SU-DHL-6 (cell line): ENCODE results near the gene CCDC157.

Experiments used
- H2AFZ ChIP-seq: fragments of 200-600 bp; sonication (generic); 2 replicates; pipeline ENCODE4 v1.6.1; 2014; ENCODE audit warnings: low read depth, mild to moderate bottlenecking, moderate library complexity, mixed read lengths, antibody characterized with exemption, low read length; ENCODE audit not compliant: severe bottlenecking
- H3F3A ChIP-seq: fragments of 200-600 bp; shearing (Covaris generic); 2 replicates; pipeline ENCODE4 v1.6.0; 2016; ENCODE audit warnings: antibody characterized with exemption, mild to moderate bottlenecking; ENCODE audit not compliant: insufficient read depth
- H3K27ac ChIP-seq: fragments of 200-600 bp; sonication (generic); 2 replicates; pipeline ENCODE4 v1.5.1; 2016; ENCODE audit warnings: low read depth, mild to moderate bottlenecking, low read length, moderate library complexity, mixed read lengths
- H3K27me3 ChIP-seq: fragments of 200-600 bp; sonication (generic), shearing (Covaris generic); 2 replicates; pipeline ENCODE4 v1.6.0; 2014; ENCODE audit warnings: mild to moderate bottlenecking, low read length
- H3K36me3 ChIP-seq: fragments of 200-600 bp; sonication (generic); 2 replicates; pipeline ENCODE4 v1.6.1; 2014; ENCODE audit warnings: mild to moderate bottlenecking, low read length, mixed read lengths
- H3K4me2 ChIP-seq: fragments of 300-600, 200-600 bp; shearing (Covaris generic), sonication (generic); 2 replicates; pipeline ENCODE4 v1.6.0; 2014; ENCODE audit warnings: low read length, low read depth, mild to moderate bottlenecking; ENCODE audit not compliant: poor library complexity, severe bottlenecking
- H3K4me3 ChIP-seq: fragments of 200-600 bp; sonication (generic); 2 replicates; pipeline ENCODE4 v1.5.1; 2014; ENCODE audit warnings: antibody characterized with exemption, low read length, mild to moderate bottlenecking, mixed read lengths; ENCODE audit not compliant: insufficient read depth, poor library complexity, severe bottlenecking
- H3K79me2 ChIP-seq: fragments of 200-600 bp; sonication (generic); 2 replicates; pipeline ENCODE4 v1.6.1; 2014; ENCODE audit warnings: mild to moderate bottlenecking, low read length, moderate library complexity; ENCODE audit not compliant: insufficient read depth
- H3K9ac ChIP-seq: fragments of 200-600 bp; sonication (generic); 2 replicates; pipeline ENCODE4 v1.7.0; 2014; ENCODE audit warnings: mild to moderate bottlenecking, low read length
- H3K9me2 ChIP-seq: fragments of 200-600 bp; sonication (generic); replicated peaks from 2 replicates; pipeline ENCODE4 v1.6.1; 2014; ENCODE audit warnings: low read length; ENCODE audit not compliant: insufficient read depth
- H3K9me3 ChIP-seq: fragments of 200-600 bp; sonication (generic); 2 replicates; pipeline ENCODE4 v1.6.1; 2014; ENCODE audit warnings: low read length, mixed read lengths; ENCODE audit not compliant: insufficient read depth
- H4K20me1 ChIP-seq: fragments of 200-600 bp; sonication (generic); 2 replicates; pipeline ENCODE4 v1.6.1; 2014; ENCODE audit warnings: low read depth, mild to moderate bottlenecking, antibody characterized with exemption, low read length, moderate library complexity, mixed read lengths
- EZH2phosphoT487 ChIP-seq: fragments of 200-600 bp; sonication (generic), shearing (Covaris generic); conservative IDR thresholded peaks from 2 replicates; pipeline ENCODE4 v1.6.1; 2018; ENCODE audit warnings: mild to moderate bottlenecking, antibody characterized with exemption, low read length, moderate library complexity, mixed read lengths
- TF ChIP-seq, protein P1 (sequence below): fragments of 200-600 bp; sonication (generic); IDR thresholded peaks from one replicate; pipeline ENCODE4 v1.5.1; 2017; ENCODE audit warnings: antibody characterized with exemption, mild to moderate bottlenecking, low read length, moderate library complexity; ENCODE audit not compliant: insufficient read depth, poor library complexity, severe bottlenecking

The CCDC157 gene

GRCh38 chr22:30324014-30324730 lies 32.6 kb upstream of the CCDC157 start:
- Histone ChIP-seq H3K36me3 (no peaks in the 10 kb centered on the region), H3K9me3 (no peaks in the 10 kb centered on the region), H3K4me2 (no peak overlapping the region), H3F3A (0 out of 2 replicates have a peak, but pooled peaks cover 5% of the 10 kb centered on the region), H3K9ac (no peak overlapping the region), H3K4me3 (no peak overlapping the region), H2AFZ (no peak overlapping the region), H3K27me3 (no peaks in the 10 kb centered on the region), H3K27ac (no peak overlapping the region), H3K9me2 (no peaks in the 10 kb centered on the region), H4K20me1 (no peaks in the 10 kb centered on the region), H3K79me2 (no peaks in the 10 kb centered on the region)
- TF ChIP-seq, protein P1, sequence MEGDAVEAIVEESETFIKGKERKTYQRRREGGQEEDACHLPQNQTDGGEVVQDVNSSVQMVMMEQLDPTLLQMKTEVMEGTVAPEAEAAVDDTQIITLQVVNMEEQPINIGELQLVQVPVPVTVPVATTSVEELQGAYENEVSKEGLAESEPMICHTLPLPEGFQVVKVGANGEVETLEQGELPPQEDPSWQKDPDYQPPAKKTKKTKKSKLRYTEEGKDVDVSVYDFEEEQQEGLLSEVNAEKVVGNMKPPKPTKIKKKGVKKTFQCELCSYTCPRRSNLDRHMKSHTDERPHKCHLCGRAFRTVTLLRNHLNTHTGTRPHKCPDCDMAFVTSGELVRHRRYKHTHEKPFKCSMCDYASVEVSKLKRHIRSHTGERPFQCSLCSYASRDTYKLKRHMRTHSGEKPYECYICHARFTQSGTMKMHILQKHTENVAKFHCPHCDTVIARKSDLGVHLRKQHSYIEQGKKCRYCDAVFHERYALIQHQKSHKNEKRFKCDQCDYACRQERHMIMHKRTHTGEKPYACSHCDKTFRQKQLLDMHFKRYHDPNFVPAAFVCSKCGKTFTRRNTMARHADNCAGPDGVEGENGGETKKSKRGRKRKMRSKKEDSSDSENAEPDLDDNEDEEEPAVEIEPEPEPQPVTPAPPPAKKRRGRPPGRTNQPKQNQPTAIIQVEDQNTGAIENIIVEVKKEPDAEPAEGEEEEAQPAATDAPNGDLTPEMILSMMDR: no peak
- TF ChIP-seq EZH2phosphoT487: no peak

DNA sequence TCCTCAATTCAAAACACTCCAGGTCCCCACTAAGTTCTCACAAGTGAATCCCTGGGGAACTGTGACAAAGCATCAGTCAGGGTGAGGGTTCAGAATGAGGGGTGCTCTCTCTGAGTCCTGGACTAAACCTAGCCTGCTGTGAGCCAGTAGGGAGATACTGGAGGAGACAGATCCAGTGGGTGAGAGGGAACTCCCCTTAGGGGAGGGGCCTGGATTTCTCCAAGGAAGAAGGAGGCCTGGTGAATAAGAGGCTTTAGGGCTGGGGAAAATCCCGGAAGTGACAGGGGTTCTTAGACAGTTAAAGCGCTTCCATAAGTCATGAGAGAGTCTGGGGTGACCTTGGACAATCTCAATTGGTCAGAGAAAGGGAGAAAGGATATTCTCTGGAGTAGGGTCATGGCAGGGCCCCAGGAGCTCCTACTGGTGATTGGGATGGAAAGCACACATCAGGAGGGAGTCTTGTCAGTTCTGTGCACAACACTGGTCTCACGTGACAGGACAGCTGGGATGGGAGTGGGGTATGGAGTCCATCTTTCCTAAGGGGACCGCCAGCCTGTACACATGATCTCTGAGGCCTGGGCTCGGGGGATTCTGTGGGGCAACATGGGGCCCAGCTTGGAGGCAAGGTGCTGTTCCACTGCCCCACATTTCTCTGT lies 31.6 kb upstream of the CCDC157 start:
- Histone ChIP-seq H3K4me3 (no peak overlapping the region), H4K20me1 (no peaks in the 10 kb centered on the region), H2AFZ (no peak overlapping the region), H3K79me2 (no peaks in the 10 kb centered on the region), H3K27me3 (no peaks in the 10 kb centered on the region), H3K36me3 (no peaks in the 10 kb centered on the region), H3K9me3 (no peaks in the 10 kb centered on the region), H3K4me2 (peak overlapping the region; percentile 94), H3K9me2 (no peaks in the 10 kb centered on the region), H3K27ac (no peak overlapping the region), H3F3A (0 out of 2 replicates have a peak, but pooled peaks cover 5% of the 10 kb centered on the region), H3K9ac (no peak overlapping the region)
- TF ChIP-seq, protein P1: no peak
- TF ChIP-seq EZH2phosphoT487: no peak

- H3K9ac ChIP-seq: peak overlapping the region; percentile 73
Measured at GRCh38 chr22:30325724-30326254, 31.0 kb upstream of the CCDC157 start.

More at GRCh38 chr22:30325724-30326254, 31.0 kb upstream of the CCDC157 start:
- peaks cover 9% of the 10 kb centered on the region for H3F3A ChIP-seq
- H3K9me2 ChIP-seq: no peaks in the 10 kb centered on the region
- H3K27ac ChIP-seq: no peak overlapping the region
- no peaks in the 10 kb centered on the region for H3K36me3 ChIP-seq
- no peak overlapping the region for H2AFZ ChIP-seq
- H3K27me3 ChIP-seq: no peaks in the 10 kb centered on the region
- H3K4me2 ChIP-seq: peak overlapping the region; percentile 94
- no peaks in the 10 kb centered on the region for H3K9me3 ChIP-seq
- peak overlapping the region; percentile 98 for H3K4me3 ChIP-seq
- H4K20me1 ChIP-seq: no peaks in the 10 kb centered on the region
- TF ChIP-seq EZH2phosphoT487: no peak
- TF ChIP-seq, protein P1: no peak
- no peaks in the 10 kb centered on the region for H3K79me2 ChIP-seq
